ENCODE results near the gene PLSCR1.

Gene PLSCR1

GRCh38 chr3:146547235-146547835, 2.9 kb upstream of the PLSCR1 start:
- no peak for DNase-seq

GRCh38 chr3:146546366-146546965, 2.1 kb upstream of the PLSCR1 start:
- no peak for DNase-seq

GRCh38 chr3:146544929-146545528, 622 bp upstream of the PLSCR1 start:
- DNase-seq, result no peak

GRCh38 chr3:146543461-146544001, 876 bp downstream of the PLSCR1 start:
- DNase-seq, result peak; percentile 76

GRCh38 chr3:146542978-146543377, 1.4 kb downstream of the PLSCR1 start:
- peak; percentile 18 for DNase-seq

- no peak for DNase-seq
Measured at GRCh38 chr3:146542179-146542578, 2.2 kb downstream of the PLSCR1 start.

- no peak for DNase-seq
Measured at GRCh38 chr3:146540978-146541377, 3.4 kb downstream of the PLSCR1 start.

- DNase-seq, result no peak
Measured at GRCh38 chr3:146540236-146540635, 4.2 kb downstream of the PLSCR1 start.

GRCh38 chr3:146539315-146539714, 5.1 kb downstream of the PLSCR1 start:
- DNase-seq, result no peak

GRCh38 chr3:146537603-146538002, 6.8 kb downstream of the PLSCR1 start:
- DNase-seq, result no peak

GRCh38 chr3:146536681-146537080, 7.7 kb downstream of the PLSCR1 start:
- DNase-seq, result no peak

GRCh38 chr3:146532406-146532805, 12.0 kb downstream of the PLSCR1 start:
- DNase-seq, result no peak

- no peak for DNase-seq
Measured at GRCh38 chr3:146530609-146531008, 13.8 kb downstream of the PLSCR1 start.

- DNase-seq, result no peak
Measured at GRCh38 chr3:146529021-146529420, 15.4 kb downstream of the PLSCR1 start.

GRCh38 chr3:146524961-146525360, 19.4 kb downstream of the PLSCR1 start:
- peak; percentile 13 for DNase-seq

- peak; percentile 92 for DNase-seq
Measured at GRCh38 chr3:146523531-146523930, 20.9 kb downstream of the PLSCR1 start.

- peak; percentile 90 for DNase-seq
Measured at GRCh38 chr3:146522174-146523158, 21.9 kb downstream of the PLSCR1 start.

GRCh38 chr3:146521394-146521793, 23.0 kb downstream of the PLSCR1 start:
- DNase-seq, result no peak

- no peak for DNase-seq
Measured at GRCh38 chr3:146519810-146520209, 24.6 kb downstream of the PLSCR1 start.

GRCh38 chr3:146517684-146518435, 26.5 kb downstream of the PLSCR1 start:
- peak; percentile 56 for DNase-seq

GRCh38 chr3:146513386-146514051, 30.9 kb downstream of the PLSCR1 start:
- no peak for DNase-seq
